KBM-7 (cell line): Measurements from ENCODE around the gene COL28A1.

Source experiments
- DNase-seq: peaks from one replicate; pipeline ENCODE4 v3.0.0-alpha.2; 2015
- in situ Hi-C: fragments of 300-500 bp; cut with MboI; formaldehyde crosslinking; loops from 2 replicates; pipeline ENCODE4 v1.14.3; 2020; ENCODE audit warnings: low sequenced_read_pairs, low pct_unique_long_range_greater_than_20kb, mixed read lengths

Gene COL28A1

GRCh38 chr7:7527047-7527446 lies 8.6 kb downstream of the COL28A1 start:
- DNase-seq, result no peak
- in situ Hi-C loops, result loop anchor here (25.0 kb wide), 1 partner anchor 440 kb away; no protein-coding TSS in a partner anchor

DNA sequence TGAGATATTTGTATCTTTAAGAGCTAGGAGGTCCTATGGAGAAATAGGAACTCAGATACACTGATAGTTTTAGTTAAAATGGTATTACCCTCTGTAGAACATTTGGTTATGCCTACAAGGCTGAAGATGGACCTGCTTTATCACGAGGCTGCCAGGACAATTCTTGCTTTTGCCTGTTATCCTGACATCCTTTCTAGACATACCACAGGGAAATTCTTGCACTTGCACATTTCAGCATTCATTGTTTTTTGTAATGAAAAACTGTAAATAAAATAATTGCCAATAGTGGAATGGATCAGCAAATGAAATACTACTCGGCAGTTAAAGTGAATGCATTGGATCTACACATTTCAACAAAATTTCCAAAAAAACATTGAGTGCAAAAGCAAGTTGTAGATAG lies 9.7 kb downstream of the COL28A1 start:
- no peak for DNase-seq
- in situ Hi-C loops, result loop anchor here (25.0 kb wide), 1 partner anchor 439 kb away; no protein-coding TSS in a partner anchor

DNA sequence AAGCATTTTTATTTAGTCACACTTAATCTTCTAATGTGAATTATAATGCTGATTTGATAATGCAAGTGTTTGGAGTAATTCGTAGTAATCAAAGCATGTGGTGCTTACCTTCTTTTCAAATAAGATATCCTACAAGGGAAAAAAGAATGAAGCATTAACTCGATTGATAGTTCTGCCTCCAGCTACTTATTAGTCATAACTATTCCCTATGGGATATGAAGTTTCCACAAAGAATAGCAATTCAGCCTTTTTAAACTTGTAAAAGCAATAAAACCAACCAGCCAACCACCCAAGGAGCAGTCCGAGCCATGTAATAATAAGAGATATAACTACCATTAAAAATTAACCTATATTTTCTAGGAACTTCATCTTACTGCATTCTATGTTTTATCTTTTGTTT lies 11.6 kb downstream of the COL28A1 start:
- in situ Hi-C loops, result no loop called here
- DNase-seq, result no peak

DNA sequence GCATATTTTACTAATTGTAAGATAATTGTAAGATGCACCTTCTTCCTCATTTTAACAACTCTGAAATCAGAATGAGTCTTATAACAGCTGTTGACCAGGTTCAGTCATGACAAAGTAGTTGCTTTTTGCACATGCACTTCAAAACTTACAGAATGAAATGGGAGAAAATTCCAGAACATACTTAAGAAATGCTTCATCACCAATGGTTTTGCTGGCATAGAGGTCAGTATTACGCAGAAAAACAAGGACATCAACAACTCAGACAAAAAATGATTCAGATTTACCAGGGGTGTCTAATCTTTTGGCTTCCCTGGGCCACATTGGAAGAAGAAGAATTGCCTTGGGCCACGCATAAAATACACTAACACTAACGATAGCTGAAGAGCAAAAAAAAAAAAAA lies 13.3 kb downstream of the COL28A1 start:
- in situ Hi-C loops, result no loop called here
- DNase-seq, result no peak

GRCh38 chr7:7521259-7521658 lies 14.4 kb downstream of the COL28A1 start:
- peak; percentile 43 for DNase-seq
- in situ Hi-C loops, result no loop called here

- in situ Hi-C loops, result no loop called here
- DNase-seq, result no peak
These were observed 16.1 kb downstream of the COL28A1 start for GRCh38 chr7:7519528-7519927.

- DNase-seq, result peak; percentile 30
- in situ Hi-C loops, result no loop called here
These were observed 16.6 kb downstream of the COL28A1 start for GRCh38 chr7:7519056-7519455.

DNA sequence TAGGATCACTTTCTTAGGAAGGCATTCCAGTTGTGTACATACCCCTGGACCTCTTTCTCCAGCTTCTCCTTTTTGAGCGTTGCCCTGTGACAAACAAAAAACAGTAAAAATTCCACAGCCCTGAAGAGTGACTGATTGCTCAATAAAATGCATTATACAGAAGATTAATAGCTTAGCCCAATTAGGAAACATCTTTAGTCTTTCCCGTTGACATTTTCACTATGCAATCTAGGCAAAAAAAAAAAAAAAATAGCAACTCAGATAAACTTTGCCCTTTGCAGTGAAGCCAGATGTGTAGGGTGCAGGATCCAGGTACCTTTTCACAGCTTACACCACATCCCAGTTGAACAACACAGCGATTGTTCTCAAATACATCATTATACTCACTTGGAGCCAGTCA lies 17.9 kb downstream of the COL28A1 start:
- in situ Hi-C loops, result no loop called here
- DNase-seq, result peak; percentile 25

DNA sequence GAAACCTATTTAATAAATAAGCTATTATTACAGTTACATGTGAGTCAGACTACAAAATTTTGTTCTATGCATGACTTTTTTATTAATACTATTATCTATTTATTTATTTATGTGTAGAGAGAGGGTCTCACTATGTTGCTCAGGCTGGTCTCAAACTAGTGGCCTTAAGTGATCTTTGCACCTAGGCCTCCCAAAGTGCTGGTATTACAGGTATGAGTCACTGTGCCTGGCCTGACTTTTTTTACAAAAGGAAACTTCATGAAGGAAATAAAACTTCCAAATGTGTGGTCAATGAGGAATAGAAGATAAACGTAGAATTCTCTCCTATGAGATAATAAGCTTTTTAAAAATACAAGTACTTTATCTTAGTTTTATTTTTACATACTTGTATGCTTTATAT lies 19.0 kb downstream of the COL28A1 start:
- no peak for DNase-seq
- in situ Hi-C loops, result no loop called here

- in situ Hi-C loops, result no loop called here
- no peak for DNase-seq
These were observed 19.5 kb downstream of the COL28A1 start for GRCh38 chr7:7516156-7516555.

- DNase-seq, result no peak
- in situ Hi-C loops, result no loop called here
These were observed 22.6 kb downstream of the COL28A1 start for GRCh38 chr7:7512861-7513597.

- in situ Hi-C loops, result no loop called here
- DNase-seq, result no peak
These were observed 24.9 kb downstream of the COL28A1 start for GRCh38 chr7:7510794-7511193.

DNA sequence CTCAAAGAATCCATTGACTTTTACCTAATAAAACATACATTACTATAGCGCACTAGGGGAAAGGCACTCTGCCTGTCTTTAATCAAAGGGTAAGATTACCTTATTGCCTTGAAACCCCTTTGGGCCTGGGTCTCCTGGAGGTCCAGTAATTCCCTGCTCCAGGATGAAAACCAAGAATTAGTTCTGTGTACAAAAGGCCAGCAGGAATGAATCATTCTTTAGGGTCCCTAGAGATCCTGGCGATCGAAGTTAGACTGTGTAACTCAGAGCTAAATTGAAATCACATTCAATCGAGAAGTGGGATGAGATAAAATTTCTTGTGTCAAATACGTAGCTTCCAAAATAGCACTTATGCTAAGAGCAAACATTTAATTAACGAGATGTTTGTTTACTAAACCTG lies 29.8 kb downstream of the COL28A1 start:
- in situ Hi-C loops, result no loop called here

DNA sequence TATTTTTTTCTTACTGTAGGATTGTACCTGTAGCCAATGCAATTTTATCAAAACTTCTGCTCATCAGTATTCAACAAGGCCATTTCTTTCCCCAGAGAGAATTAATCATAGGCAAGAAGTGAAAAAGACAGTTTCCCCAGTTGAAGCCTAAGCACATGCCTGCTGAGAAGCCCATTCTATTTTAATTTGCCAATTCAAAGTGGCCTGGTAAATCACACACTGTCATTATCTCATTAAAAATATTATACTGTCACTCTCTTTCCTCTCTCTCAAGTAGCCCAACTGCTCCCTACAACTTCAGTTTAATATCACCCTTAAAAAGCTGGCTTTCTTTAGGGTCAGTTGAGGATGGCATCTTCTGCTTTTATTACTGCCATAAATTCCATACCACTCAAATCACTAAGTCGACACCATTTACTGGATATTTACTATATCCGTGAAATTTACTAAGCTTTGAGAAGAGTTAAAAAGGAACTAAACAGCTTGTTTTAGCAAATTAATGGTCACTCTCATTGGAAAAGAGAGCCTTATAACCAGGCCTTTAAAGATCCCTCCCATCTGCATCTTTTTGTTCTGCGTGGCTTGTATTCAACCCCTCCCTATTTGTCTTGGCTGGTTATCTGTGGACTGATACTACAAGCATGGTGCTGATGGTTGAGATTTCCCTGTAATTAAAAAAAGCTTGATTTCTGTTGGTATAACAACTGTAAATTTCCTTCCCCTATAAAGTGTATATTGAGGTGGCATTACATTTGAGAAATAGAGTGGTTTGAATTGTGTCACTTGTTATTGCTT lies 30.6 kb downstream of the COL28A1 start:
- no peak for DNase-seq
- in situ Hi-C loops, result no loop called here

More for the DNA sequence above, 29.8 kb downstream of the COL28A1 start:
- DNase-seq, result no peak

DNA sequence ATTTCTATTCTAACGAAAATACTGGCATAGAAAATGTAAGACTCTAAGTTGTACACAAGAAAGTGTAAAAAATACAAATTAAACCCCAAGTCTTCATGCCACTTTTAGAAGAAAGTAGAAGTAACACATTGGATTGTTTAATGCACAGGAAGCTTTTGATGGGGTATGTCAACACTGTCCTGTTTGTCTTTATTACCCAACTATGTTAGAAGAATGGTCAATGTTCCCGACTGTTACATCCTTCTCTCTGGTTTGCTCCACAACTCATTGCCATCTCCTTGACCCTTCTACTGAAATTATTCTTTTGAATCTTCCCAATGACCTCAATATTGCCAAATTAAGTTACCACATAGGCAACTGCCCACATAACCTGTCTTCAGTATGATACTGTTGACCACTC lies 35.8 kb downstream of the COL28A1 start:
- DNase-seq, result no peak
- in situ Hi-C loops, result no loop called here

DNA sequence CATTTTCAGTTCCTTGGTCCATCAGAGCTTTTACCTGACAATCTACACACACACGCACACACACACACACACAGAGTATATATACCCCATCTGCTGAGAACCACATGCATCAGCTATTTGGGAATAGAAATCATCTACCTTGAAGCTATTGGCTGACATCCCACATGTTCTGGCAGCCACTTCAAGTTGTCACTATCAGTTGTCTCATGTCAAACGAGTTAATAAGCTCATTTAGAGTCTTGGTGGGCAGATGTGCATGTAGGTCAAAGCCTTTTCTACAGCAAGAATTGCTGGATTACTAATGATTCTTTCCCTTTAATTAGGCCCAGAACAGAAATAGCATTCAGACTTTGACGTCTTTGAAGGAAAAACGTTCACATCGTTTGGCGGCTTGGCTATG lies 36.8 kb downstream of the COL28A1 start:
- in situ Hi-C loops, result no loop called here
- no peak for DNase-seq

DNA sequence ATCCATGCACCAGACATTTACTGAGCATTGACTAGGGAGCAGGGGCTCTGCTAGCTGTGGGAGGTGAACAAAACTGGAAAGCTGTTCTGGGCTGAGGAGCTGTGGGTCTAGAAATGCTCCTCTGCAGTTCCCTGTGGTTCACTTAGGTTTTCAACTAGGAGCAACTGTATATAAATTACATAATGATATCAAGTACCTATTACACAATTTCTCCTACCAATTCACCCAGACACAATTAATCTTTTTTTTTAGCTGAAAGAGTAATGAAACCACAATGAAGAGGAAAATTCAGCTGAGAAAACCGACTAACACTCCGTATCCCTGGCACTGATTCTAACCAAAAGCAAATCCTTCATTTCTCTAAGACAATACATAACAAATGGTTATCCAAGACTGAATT lies 39.4 kb downstream of the COL28A1 start:
- in situ Hi-C loops, result no loop called here
- DNase-seq, result no peak

- no peak for DNase-seq
- in situ Hi-C loops, result no loop called here
These were observed 40.5 kb downstream of the COL28A1 start for GRCh38 chr7:7495171-7495570.

DNA sequence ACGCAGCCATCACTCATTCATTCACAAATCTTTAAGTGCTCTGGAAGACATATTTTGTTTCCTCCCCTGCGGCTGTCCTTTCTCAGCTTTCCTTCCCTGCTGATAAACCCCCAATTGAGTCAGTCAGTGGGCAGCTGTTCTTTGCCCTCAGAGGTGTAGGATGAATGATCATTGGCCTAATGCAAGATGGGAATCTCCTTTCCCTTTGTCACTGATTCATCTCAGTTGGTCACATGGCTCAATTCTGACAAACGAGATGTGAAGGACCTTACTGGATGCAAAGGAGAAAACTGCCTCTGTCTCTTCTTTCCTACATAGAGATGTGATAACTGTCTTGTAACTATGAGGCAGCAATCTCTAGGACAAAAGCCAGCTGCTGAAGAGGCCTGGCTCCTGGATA lies 44.6 kb downstream of the COL28A1 start:
- in situ Hi-C loops, result no loop called here
- no peak for DNase-seq

DNA sequence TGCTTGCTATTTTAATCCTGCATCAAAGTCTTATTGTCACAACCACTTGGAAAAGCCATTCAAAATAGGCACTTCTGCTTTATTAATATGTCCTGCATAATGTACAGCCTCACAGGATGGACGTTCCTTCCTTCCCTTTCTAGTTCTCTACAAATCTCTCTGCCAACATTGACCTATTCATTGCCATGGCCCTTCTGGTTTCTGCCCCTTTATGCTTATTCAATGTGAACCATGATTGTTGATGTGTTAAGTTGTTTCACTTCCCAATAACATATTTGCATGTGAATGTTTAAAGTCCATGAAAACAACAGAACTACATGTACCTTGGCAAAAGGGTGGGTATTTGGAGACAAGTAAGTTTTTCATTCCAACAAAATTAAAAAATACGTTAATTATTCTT lies 45.7 kb downstream of the COL28A1 start:
- DNase-seq, result no peak
- in situ Hi-C loops, result no loop called here

GRCh38 chr7:7489546-7489945 lies 46.1 kb downstream of the COL28A1 start:
- DNase-seq, result no peak
- in situ Hi-C loops, result no loop called here
